Cardiac ventricle fibroblast (primary cell): ENCODE results near the gene TGFBRAP1. TPM values are rescaled to one million over a fixed set of nuclear protein-coding genes. Genes with fewer than 3 reads are reported as not detected.

Experiments
- total RNA-seq: library from RNA; depleted of rRNA; stranded (reverse); fragments of >200 nt; gene quantifications from 2 replicates; pipeline ENCODE4 v1.2.3, GENCODE V29; 2015

Gene TGFBRAP1, protein sequence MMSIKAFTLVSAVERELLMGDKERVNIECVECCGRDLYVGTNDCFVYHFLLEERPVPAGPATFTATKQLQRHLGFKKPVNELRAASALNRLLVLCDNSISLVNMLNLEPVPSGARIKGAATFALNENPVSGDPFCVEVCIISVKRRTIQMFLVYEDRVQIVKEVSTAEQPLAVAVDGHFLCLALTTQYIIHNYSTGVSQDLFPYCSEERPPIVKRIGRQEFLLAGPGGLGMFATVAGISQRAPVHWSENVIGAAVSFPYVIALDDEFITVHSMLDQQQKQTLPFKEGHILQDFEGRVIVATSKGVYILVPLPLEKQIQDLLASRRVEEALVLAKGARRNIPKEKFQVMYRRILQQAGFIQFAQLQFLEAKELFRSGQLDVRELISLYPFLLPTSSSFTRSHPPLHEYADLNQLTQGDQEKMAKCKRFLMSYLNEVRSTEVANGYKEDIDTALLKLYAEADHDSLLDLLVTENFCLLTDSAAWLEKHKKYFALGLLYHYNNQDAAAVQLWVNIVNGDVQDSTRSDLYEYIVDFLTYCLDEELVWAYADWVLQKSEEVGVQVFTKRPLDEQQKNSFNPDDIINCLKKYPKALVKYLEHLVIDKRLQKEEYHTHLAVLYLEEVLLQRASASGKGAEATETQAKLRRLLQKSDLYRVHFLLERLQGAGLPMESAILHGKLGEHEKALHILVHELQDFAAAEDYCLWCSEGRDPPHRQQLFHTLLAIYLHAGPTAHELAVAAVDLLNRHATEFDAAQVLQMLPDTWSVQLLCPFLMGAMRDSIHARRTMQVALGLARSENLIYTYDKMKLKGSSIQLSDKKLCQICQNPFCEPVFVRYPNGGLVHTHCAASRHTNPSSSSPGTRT
- 11.6 and 12.1 TPM in 2 replicates for total RNA-seq

DNA sequence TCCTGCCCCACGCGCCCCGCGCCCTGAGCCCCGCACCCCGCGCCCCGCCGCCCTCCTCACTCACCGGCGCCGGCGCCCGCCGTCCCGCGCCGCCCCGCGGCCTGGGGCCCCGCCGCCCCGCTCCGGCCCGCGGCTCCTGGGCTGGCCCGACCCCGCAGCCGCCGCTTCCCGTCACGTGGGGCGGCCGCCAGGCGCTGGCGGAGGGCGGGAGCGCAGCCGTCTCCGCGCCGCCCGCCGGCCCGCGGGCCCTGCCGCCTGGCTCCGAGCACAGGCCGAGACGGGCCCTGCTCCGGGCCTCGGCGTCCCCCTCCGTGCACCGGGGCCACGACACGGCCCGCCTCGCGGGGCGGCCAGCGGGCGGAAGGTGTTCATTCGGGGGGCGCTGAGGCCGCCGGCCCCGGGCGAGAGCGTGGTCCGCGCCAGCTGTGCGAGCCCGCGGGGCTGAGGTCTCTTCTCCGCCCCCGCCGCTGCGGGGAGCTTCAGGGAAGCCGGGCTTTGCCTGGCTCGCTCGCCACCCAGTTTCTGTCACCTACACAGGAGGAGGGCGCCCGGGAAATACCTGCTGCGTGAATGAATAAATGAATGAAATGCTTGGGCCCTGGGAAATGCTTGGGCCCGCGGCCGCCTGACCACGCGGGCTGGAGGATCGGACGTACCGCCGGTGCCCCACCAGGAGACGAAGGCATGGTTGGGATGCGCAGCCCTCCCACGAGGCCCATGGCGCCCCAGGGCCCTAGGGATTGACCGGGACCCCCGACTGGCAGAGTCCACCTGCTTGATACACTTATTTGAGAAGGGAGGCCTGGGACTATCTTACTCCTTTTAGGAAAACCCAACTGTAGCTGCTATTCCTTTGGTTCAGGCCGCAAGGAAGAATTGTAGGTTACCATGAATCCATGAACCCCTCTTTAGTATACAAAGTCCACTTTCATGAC is at the start of gene TGFBRAP1:
TGFBRAP1 (minus strand) TSS at position 175 of the 935 bp plus-strand sequence. CDS start 21,434 bp downstream, outside the sequence.

DNA sequence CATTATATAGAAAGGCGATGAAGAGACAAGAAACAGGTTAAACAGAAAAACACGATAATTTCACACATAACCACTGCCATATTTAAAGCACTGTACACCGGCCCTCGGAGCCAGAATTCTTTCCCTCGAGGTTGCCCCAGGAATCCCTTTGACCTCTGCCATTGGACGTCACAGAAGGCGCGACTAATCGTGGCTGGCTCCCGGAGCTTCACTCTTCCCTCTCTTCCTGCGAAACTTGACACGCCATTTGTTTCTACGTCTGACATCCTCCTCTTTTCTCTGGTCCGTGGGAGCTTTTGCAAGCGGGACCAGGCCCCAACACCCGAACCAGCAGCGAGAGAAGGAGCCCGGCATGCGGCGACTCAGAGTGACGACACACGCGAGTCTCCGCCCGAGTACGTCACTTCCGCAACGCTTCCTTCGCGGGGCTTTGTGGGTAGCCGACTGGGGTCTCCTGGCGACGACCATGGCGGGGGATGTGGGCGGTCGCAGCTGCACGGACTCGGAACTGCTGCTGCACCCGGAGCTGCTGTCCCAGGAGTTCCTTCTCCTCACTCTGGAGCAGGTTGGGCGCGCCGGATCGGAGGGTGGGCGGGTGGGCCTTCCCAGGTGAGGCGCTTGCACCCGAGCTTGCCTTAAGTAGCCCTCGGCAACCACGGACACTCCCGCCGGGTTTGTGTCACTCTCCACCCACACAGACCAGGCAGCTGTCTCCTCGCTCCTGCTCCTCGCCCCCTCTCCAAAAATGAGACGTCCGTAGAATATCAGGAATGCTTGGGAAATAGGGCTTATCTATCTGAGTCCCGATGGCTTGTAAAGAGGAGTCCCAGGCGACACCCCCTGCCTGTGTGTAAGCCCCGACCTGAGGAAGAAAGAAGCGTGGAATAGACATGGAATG is 7.8 kb upstream of the TGFBRAP1 start, which contains the start of gene C2orf49:
C2orf49 (plus strand) TSS at position 419 of the 898 bp plus-strand sequence; CDS start at position 467, 48 bp downstream.

DNA sequence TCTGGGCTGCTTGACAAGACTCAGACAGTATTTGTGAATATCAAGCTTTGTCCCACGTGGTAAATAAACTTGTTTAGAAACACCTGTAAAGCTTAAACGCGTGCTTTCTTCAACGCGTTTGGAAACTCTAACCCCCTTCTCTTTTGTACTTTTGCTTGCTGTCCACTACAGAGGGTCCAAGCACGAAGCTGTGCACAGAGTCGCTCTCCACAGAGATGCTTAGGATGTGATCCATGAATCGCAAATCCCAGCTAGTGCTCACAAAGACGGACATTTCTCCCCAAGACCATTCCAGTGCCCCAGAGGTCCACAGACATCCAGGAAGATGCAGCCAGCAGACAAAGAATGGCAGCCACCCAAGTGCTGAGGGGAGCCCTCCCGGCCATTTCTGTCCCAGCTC is 88.1 kb downstream of the TGFBRAP1 start, which contains the start of gene GPR45:
GPR45 (plus strand) TSS at position 301 of the 400 bp plus-strand sequence. CDS start 116 bp downstream, outside the sequence.

Other genes starting within 250 kb of the TGFBRAP1 start
- not detected in 2 replicates for gene GPR45, start 88.0 kb downstream of the TGFBRAP1 start, total RNA-seq
- 15.2 and 22.6 TPM in 2 replicates for gene C2orf49, start 7.8 kb upstream of the TGFBRAP1 start, total RNA-seq
- 48.7 and 65.5 TPM in 2 replicates for gene FHL2, start 69.3 kb upstream of the TGFBRAP1 start, total RNA-seq